ENCODE measurements around the gene PGM3. TPM values are rescaled to one million over a fixed set of nuclear protein-coding genes. Genes with fewer than 3 reads are reported as not detected.

Gene PGM3
- total RNA-seq, 4 donors from 2014 or later: 3.9 to 13.2 (median 8.8) TPM

- TF ChIP-seq POLR2A (IDR thresholded peaks at IDR 0.05) (no peak), CTCF (IDR thresholded peaks at IDR 0.05 in 4 of 5, conservative IDR thresholded peaks at IDR 0.05 in 1 of 5) (no peak)
- DNase-seq (no peak), ATAC-seq (no peak)
- intact Hi-C loops (cut with DNase I; ENCODE audit: low total_unique reads): no loop called here
- H3K27me3 ChIP-seq: no peaks in the 10 kb centered on the region
- in situ Hi-C loops (cut with MboI; ENCODE audit: low sequenced_read_pairs in 4 of 4): no loop called here
- peaks cover 6 to 76% of the 10 kb centered on the region in 2 donors for H3K36me3 ChIP-seq
- H3K4me3 ChIP-seq: no peak overlapping the region
- no peaks in the 10 kb centered on the region for H3K9me3 ChIP-seq
- H3K27ac ChIP-seq: no peak overlapping the region
- H3K4me1 ChIP-seq: no peaks in the 10 kb centered on the region
These were observed 66.8 kb downstream of the PGM3 start for GRCh38 chr6:83126223-83126622.

GRCh38 chr6:83125425-83125824 lies 67.6 kb downstream of the PGM3 start:
- H3K9me3 ChIP-seq: no peaks in the 10 kb centered on the region
- TF ChIP-seq POLR2A (IDR thresholded peaks at IDR 0.05) (no peak), CTCF (IDR thresholded peaks at IDR 0.05 in 4 of 5, conservative IDR thresholded peaks at IDR 0.05 in 1 of 5) (no peak)
- no peaks in the 10 kb centered on the region for H3K4me1 ChIP-seq
- no peak overlapping the region for H3K4me3 ChIP-seq
- H3K27ac ChIP-seq: no peak overlapping the region
- no peak for DNase-seq
- intact Hi-C loops (cut with DNase I; ENCODE audit: low total_unique reads) (no loop called here), in situ Hi-C loops (cut with MboI; ENCODE audit: low sequenced_read_pairs in 4 of 4) (no loop called here)
- no peaks in the 10 kb centered on the region for H3K27me3 ChIP-seq
- peaks cover 6 to 69% of the 10 kb centered on the region in 2 donors for H3K36me3 ChIP-seq
- no peak for ATAC-seq

GRCh38 chr6:83124553-83124952 lies 68.5 kb downstream of the PGM3 start:
- Histone ChIP-seq H3K4me3 (no peak overlapping the region), H3K27me3 (no peaks in the 10 kb centered on the region), H3K9me3 (no peaks in the 10 kb centered on the region), H3K4me1 (no peaks in the 10 kb centered on the region), H3K27ac (no peak overlapping the region), H3K36me3 (peaks cover 6 to 64% of the 10 kb centered on the region in 2 donors)
- DNase-seq (no peak), ATAC-seq (no peak)
- in situ Hi-C loops (cut with MboI; ENCODE audit: low sequenced_read_pairs in 4 of 4): no loop called here
- intact Hi-C loops (cut with DNase I; ENCODE audit: low total_unique reads): loop anchor here (5.0 kb wide), 1 partner anchor 33 kb away; no protein-coding TSS in a partner anchor
- TF ChIP-seq POLR2A (IDR thresholded peaks at IDR 0.05): no peak
- TF ChIP-seq CTCF (IDR thresholded peaks at IDR 0.05 in 4 of 5, conservative IDR thresholded peaks at IDR 0.05 in 1 of 5): no peak

- Histone ChIP-seq H3K9me3 (no peaks in the 10 kb centered on the region), H3K27me3 (no peaks in the 10 kb centered on the region), H3K36me3 (peaks cover 0 to 27% of the 10 kb centered on the region in 2 donors), H3K4me1 (no peaks in the 10 kb centered on the region), H3K4me3 (no peak overlapping the region), H3K27ac (no peak overlapping the region)
- intact Hi-C loops (cut with DNase I; ENCODE audit: low total_unique reads): loop anchor here (5.0 kb wide), 1 partner anchor 37 kb away; no protein-coding TSS in a partner anchor
- no peak for ATAC-seq
- in situ Hi-C loops (cut with MboI; ENCODE audit: low sequenced_read_pairs in 4 of 4): no loop called here
- TF ChIP-seq POLR2A (IDR thresholded peaks at IDR 0.05): no peak
- no peak for TF ChIP-seq CTCF (IDR thresholded peaks at IDR 0.05 in 4 of 5, conservative IDR thresholded peaks at IDR 0.05 in 1 of 5)
- DNase-seq: no peak
These were observed 73.2 kb downstream of the PGM3 start for GRCh38 chr6:83119742-83120300.

- Histone ChIP-seq H3K9me3 (no peaks in the 10 kb centered on the region), H3K27me3 (no peaks in the 10 kb centered on the region), H3K4me1 (peaks cover 12% of the 10 kb centered on the region in 2 donors), H3K36me3 (peaks cover 0 to 12% of the 10 kb centered on the region in 2 donors), H3K4me3 (no peak overlapping the region), H3K27ac (no peak overlapping the region)
- intact Hi-C loops (cut with DNase I; ENCODE audit: low total_unique reads): no loop called here
- ATAC-seq (no peak), DNase-seq (no peak)
- TF ChIP-seq POLR2A (IDR thresholded peaks at IDR 0.05) (no peak), CTCF (IDR thresholded peaks at IDR 0.05 in 4 of 5, conservative IDR thresholded peaks at IDR 0.05 in 1 of 5) (no peak)
- in situ Hi-C loops (cut with MboI; ENCODE audit: low sequenced_read_pairs in 4 of 4): no loop called here
These were observed 75.3 kb downstream of the PGM3 start for GRCh38 chr6:83117802-83118201.

All from gastrocnemius medialis (tissue), 4 donors.